Lung (tissue), 12 donors: ENCODE results near the gene CDKAL1. TPM values are rescaled to one million over a fixed set of nuclear protein-coding genes. Genes with fewer than 3 reads are reported as not detected.

Experiments
- ATAC-seq: fragments of 200-7000 bp; cut with Tn5 transposase; one replicate; pipeline ENCODE4 v1.9.1; 2020; ENCODE audit warnings: moderate number of reproducible peaks; ENCODE audit not compliant: insufficient read depth, low FRiP score
- DNase-seq, 3 donors: peaks; one replicate each; pipeline ENCODE4 v3.0.0-alpha.2; 2013 to 2017
- H3K27ac ChIP-seq, 2 donors: one replicate each; pipeline ENCODE4 v1.5.1; 2013; ENCODE audit warnings: mild to moderate bottlenecking in 2 of 2, moderate library complexity in 2 of 2, control low read depth in 1 of 2, inconsistent platforms in 1 of 2, low read depth in 1 of 2, low read length in 1 of 2
- H3K27me3 ChIP-seq, 3 donors: one replicate each; pipeline ENCODE4 v1.5.1; 2013; ENCODE audit warnings: low read length in 2 of 3; ENCODE audit not compliant: control insufficient read depth in 3 of 3, insufficient read depth in 3 of 3
- H3K36me3 ChIP-seq, 4 donors: one replicate each; pipeline ENCODE4 v1.5.1; 2013; ENCODE audit warnings: low read length in 4 of 4, mild to moderate bottlenecking in 1 of 4, moderate library complexity in 1 of 4; ENCODE audit not compliant: control insufficient read depth in 4 of 4, insufficient read depth in 4 of 4
- H3K4me1 ChIP-seq, 5 donors: one replicate each; pipeline ENCODE4 v1.5.1; 2013; ENCODE audit warnings: low read length in 5 of 5, mild to moderate bottlenecking in 2 of 5, moderate library complexity in 1 of 5; ENCODE audit not compliant: control insufficient read depth in 5 of 5, insufficient read depth in 5 of 5
- H3K4me3 ChIP-seq: one replicate; pipeline ENCODE4 v1.5.1; 2013; ENCODE audit warnings: mild to moderate bottlenecking, control low read depth, moderate library complexity
- H3K9ac ChIP-seq, 2 donors: one replicate each; pipeline ENCODE4 v1.5.1; 2013; ENCODE audit warnings: low read length in 2 of 2, control low read depth in 1 of 2; ENCODE audit not compliant: insufficient read depth in 1 of 2
- H3K9me3 ChIP-seq, 4 donors: one replicate each; pipeline ENCODE4 v1.5.1; 2013; ENCODE audit warnings: low read length in 3 of 4, mild to moderate bottlenecking in 1 of 4, moderate library complexity in 1 of 4; ENCODE audit not compliant: control insufficient read depth in 4 of 4, insufficient read depth in 3 of 4
- CTCF ChIP-seq: IDR thresholded peaks from 2 replicates; pipeline ENCODE4 v1.5.1; 2012; ENCODE audit warnings: mild to moderate bottlenecking; ENCODE audit errors: control extremely low read depth, extremely low read depth
- WGBS, 2 donors: extraction: QIAGEN DNeasy Blood & Tissue Kit; methylation state at CpG; one replicate each; pipeline ENCODE4 v1.1.7; 2013; 5-methylcytosine and 5-hydroxymethylcytosine counted together
- polyA plus RNA-seq, 2 donors: library from polyadenylated mRNA; stranded (reverse); fragments of 200-250 nt; gene quantifications; one replicate each; pipeline ENCODE4 v1.2.1, GENCODE V29; 2013
- total RNA-seq, 2 donors: library from RNA; depleted of rRNA in 1 of 2; stranded (reverse); fragments of >200 nt in 1 of 2; gene quantifications; one replicate each; pipeline ENCODE4 v1.2.1, GENCODE V29; 2014 to 2021
- donor health status: control.
- donor health status: control.
- donor health status: Bipolar disorder and iron deficiency.
- donor health status: healthy.
- donor health status: DM: yes; HTN: yes; CAD: no.

CDKAL1 gene
- total and polyA plus RNA-seq, 4 donors = 4.0 to 39.0 (median 10.0) TPM

- Histone ChIP-seq H3K9me3 (no peaks in the 10 kb centered on the region), H3K4me3 (no peak overlapping the region), H3K9ac (no peak overlapping the region), H3K4me1 (no peaks in the 10 kb centered on the region), H3K27ac (no peak overlapping the region), H3K27me3 (no peaks in the 10 kb centered on the region), H3K36me3 (no peaks in the 10 kb centered on the region)
- no peak for TF ChIP-seq CTCF
- ATAC-seq (no peak), DNase-seq (no peak)
Observed at GRCh38 chr6:20845592-20845991, 311.3 kb downstream of the CDKAL1 start.

GRCh38 chr6:20846602-20847028 lies 312.4 kb downstream of the CDKAL1 start:
- H3K9me3 ChIP-seq = no peaks in the 10 kb centered on the region
- no peak for ATAC-seq
- TF ChIP-seq CTCF = no peak

DNA sequence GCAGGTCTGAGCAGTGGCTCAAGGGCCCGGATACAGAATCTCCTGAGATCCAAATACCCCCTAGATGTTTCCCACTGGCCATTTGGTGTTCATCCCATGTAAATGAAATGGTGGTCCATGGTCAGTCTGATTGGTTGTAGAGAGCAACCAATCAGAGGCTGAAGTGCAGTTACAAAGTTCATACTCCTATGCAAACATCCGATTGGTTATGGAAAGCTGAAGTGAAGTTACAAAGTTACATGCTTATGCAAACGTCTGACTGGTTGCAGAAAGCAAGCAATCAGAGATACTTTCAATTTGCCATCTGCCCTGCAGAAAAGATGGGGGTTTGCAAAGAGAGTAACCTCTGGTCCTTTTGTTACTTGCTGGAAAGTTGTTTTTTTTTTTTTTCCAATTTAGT lies 313.6 kb downstream of the CDKAL1 start:
- Histone ChIP-seq H3K4me3 (no peak overlapping the region), H3K9ac (no peak overlapping the region), H3K36me3 (no peaks in the 10 kb centered on the region), H3K27me3 (no peaks in the 10 kb centered on the region), H3K4me1 (no peaks in the 10 kb centered on the region), H3K9me3 (no peaks in the 10 kb centered on the region), H3K27ac (no peak overlapping the region)
- ATAC-seq (no peak), DNase-seq (no peak)
- 78 to 84% methylated on average over 3 of the region's 3 CpGs for WGBS, 2 donors
- TF ChIP-seq CTCF = no peak

More at GRCh38 chr6:20846602-20847028, 312.4 kb downstream of the CDKAL1 start:
- Histone ChIP-seq H3K27me3 (no peaks in the 10 kb centered on the region), H3K36me3 (no peaks in the 10 kb centered on the region), H3K4me1 (no peaks in the 10 kb centered on the region), H3K27ac (no peak overlapping the region), H3K9ac (no peak overlapping the region), H3K4me3 (no peak overlapping the region)
- DNase-seq = no peak
- WGBS, 2 donors = 16 to 45% methylated on average over 1 of the region's 1 CpG

- 84 to 85% methylated on average over 2 of the region's 2 CpGs for WGBS, 2 donors
- TF ChIP-seq CTCF = no peak
Observed at GRCh38 chr6:20850686-20851416, 316.6 kb downstream of the CDKAL1 start.

More at GRCh38 chr6:20850686-20851416, 316.6 kb downstream of the CDKAL1 start:
- ATAC-seq (no peak), DNase-seq (no peak)
- peaks cover 0 to 3% (median 0%) of the 10 kb centered on the region in 5 donors for H3K4me1 ChIP-seq
- H3K27ac ChIP-seq = no peak overlapping the region
- H3K27me3 ChIP-seq = no peaks in the 10 kb centered on the region
- no peak overlapping the region for H3K4me3 ChIP-seq
- H3K9ac ChIP-seq = no peak overlapping the region
- no peaks in the 10 kb centered on the region for H3K36me3 ChIP-seq
- H3K9me3 ChIP-seq = no peaks in the 10 kb centered on the region
